ENCODE results near the gene BSPH1.

The BSPH1 gene

DNA sequence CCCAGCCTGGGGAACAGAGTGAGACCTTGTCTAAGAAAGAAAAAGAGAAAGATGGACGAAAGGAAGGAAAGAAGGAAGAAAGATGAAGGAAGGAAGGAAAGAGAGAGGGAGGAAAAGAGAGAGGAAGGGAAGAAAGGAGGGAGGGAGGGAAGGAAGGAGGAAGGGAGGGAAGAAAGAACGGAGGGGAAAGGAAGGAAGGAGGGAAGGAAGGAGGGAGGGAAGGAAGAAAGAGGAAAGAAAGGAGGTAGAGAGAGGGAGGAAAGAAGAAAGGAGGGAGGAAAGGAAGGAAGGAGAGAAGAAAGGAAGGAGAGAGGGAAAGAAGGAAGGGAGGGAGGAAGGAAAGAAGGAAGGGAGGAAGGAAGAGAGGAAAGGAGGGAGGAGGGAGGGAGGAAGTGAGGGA lies 31.0 kb upstream of the BSPH1 start:
- TF ChIP-seq, protein P1, sequence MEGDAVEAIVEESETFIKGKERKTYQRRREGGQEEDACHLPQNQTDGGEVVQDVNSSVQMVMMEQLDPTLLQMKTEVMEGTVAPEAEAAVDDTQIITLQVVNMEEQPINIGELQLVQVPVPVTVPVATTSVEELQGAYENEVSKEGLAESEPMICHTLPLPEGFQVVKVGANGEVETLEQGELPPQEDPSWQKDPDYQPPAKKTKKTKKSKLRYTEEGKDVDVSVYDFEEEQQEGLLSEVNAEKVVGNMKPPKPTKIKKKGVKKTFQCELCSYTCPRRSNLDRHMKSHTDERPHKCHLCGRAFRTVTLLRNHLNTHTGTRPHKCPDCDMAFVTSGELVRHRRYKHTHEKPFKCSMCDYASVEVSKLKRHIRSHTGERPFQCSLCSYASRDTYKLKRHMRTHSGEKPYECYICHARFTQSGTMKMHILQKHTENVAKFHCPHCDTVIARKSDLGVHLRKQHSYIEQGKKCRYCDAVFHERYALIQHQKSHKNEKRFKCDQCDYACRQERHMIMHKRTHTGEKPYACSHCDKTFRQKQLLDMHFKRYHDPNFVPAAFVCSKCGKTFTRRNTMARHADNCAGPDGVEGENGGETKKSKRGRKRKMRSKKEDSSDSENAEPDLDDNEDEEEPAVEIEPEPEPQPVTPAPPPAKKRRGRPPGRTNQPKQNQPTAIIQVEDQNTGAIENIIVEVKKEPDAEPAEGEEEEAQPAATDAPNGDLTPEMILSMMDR (IDR thresholded peaks at IDR 0.05; ENCODE audit: low read depth, low read length): no peak
- H3K4me3 ChIP-seq (ENCODE audit: low read depth, low read length): no peak overlapping the region

DNA sequence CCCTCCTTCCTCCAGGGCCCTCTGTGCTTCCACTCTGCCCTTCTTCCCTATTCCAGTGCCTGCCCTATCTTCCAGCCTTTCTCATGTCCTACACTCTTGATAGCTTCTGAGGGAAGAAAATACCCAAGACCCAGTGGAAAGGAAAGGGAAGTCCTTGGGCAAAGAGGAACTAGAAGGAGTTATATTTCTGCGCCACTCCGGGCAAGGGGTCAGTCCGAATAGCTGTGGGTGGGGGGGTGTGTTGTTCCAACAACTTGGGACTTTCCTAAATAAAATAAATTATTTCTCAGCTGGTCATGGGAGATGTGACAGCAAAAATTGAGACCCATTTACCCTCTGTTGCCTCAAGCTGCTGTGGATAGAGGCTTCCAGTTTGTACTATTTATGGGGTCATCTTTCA lies 28.7 kb upstream of the BSPH1 start:
- TF ChIP-seq, protein P1 (IDR thresholded peaks at IDR 0.05; ENCODE audit: low read depth, low read length): no peak
- H3K4me3 ChIP-seq (ENCODE audit: low read depth, low read length): no peak overlapping the region

DNA sequence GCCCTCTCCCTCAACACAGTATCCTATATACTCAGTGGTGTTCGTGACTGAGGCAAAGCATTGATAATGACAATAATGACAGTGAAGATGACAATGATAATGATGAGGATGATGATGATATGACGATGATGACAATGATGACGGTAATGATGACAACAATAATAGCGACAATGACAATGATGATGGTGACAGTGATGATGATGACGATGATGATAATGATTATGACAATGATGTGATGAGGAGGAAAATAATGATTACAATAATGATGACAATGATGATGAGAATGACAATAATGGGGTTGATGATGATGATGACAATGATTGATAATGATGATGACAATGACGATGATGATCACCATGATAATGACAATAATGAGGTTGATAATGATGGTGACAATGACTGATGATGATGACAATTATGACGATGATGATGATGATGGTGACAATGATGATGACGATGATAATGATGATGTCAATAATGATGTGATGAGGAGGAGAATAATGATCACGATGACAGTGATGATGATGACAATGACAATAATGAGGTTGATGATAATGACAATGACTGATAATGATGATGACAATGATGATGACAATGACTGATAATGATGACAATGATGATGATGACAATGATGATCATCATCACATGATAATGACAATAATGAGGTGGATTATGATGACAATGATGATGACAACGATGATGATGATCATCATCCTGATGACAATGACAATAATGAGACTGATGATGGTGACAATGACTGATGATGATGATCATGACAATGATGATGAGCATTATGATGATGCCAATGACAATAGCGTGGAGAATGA lies 19.2 kb upstream of the BSPH1 start:
- TF ChIP-seq, protein P1 (IDR thresholded peaks at IDR 0.05; ENCODE audit: low read depth, low read length): no peak

DNA sequence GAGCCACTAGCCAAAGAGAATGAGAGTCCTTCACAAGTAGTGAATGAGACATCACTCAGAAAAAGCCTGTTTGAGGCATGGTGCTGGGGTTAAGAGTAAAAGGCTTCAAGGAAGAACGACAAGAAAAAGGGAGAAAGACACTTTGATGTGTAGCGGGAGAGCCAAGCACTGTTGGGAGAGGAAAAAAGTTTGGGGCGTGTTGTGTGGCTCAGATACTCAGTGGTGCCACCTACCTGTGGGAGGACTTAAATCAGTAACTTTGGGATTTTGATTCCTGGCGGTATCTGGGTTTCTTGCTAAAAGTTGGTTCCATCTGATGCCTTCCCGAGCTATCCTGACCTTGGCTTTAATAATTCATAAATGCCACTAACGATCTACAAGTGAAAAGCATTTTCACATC lies 14.8 kb upstream of the BSPH1 start:
- H3K4me3 ChIP-seq (ENCODE audit: low read depth, low read length): no peak overlapping the region
- TF ChIP-seq, protein P1 (IDR thresholded peaks at IDR 0.05; ENCODE audit: low read depth, low read length): no peak

More for the DNA sequence above, 19.2 kb upstream of the BSPH1 start:
- no peak overlapping the region for H3K4me3 ChIP-seq (ENCODE audit: low read depth, low read length)

DNA sequence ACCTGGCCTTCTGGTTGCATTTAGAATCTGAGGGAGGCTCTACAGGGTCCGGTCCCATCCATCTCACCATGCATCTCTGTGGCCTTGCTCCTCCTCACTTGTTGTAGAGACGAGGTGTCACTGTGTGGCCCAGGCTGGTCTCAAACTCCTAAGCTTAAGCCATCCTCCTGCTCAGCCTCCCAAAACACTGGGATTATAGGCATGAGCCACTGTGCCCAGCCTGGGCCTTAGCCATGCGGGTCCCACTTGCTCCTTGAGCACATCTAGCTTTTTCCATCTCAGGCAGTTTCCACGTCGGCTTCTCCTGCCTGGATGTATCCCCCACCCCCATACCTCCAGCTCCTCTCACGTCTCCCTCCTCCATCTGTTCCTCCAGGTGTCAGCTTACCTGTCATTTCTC lies 12.3 kb upstream of the BSPH1 start:
- H3K4me3 ChIP-seq (ENCODE audit: low read depth, low read length): no peak overlapping the region
- TF ChIP-seq, protein P1 (IDR thresholded peaks at IDR 0.05; ENCODE audit: low read depth, low read length): no peak

DNA sequence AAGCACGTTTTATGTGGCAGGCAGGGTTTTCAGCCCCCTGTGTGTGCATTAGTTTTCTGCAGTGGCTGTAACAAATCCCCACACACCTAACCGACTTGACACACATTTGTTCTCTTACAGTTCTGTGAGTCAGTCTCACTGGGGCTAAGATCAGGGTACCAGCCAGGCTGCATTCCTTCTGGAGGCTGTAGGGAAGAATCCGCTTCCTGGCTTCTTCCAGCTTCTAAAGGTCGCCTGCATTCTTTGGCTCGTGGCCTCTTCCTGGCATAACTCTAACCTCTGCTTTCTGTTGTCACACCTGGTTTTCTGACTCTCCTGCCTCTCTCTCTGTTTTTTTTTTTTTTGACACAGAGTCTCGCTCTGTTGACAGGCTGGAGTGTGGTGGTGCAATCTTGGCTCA lies 8.9 kb upstream of the BSPH1 start:
- TF ChIP-seq, protein P1 (IDR thresholded peaks at IDR 0.05; ENCODE audit: low read depth, low read length): no peak
- H3K4me3 ChIP-seq (ENCODE audit: low read depth, low read length): no peak overlapping the region

DNA sequence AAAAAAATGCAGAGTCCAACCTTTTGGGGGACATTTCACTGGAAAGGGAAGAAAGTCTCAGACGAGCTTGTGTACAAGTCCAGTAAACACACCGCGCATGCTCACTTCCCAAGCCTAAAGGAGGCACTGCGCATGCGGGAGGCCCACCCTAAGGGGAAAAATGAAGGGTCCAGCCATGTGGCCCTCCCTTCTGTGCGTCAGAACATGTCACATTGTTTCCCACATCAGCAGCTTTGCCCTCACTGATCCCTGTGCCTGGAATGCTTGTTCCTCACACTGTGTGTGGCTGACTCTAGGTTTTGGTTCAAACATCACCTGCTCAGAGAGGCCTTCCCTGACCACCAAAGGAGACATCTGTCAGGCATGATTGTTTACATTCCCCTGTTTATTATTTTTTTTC lies 6.8 kb upstream of the BSPH1 start:
- H3K4me3 ChIP-seq (ENCODE audit: low read depth, low read length): no peak overlapping the region
- TF ChIP-seq, protein P1 (IDR thresholded peaks at IDR 0.05; ENCODE audit: low read depth, low read length): no peak
